Activated T-helper 1 cell treated with anti-CD3 and anti-CD28 coated beads, Interleukin-2, amount 50 U/mL, for 16 hours (primary cell): Measurements from ENCODE around the gene DLGAP1.

Experiments used
- DNase-seq, 2 donors: peaks; one replicate each; pipeline ENCODE4 v3.0.0-alpha.2; 2020; ENCODE audit warnings: low read depth in 1 of 2, low spot score in 1 of 2

Gene DLGAP1

GRCh38 chr18:3649633-3650426 is 805.3 kb downstream of the DLGAP1 start:
- DNase-seq = no peak

- no peak for DNase-seq
These were observed 805.9 kb downstream of the DLGAP1 start for GRCh38 chr18:3649135-3649632.

- DNase-seq = no peak
These were observed 806.5 kb downstream of the DLGAP1 start for GRCh38 chr18:3648641-3649040.

- DNase-seq = no peak
These were observed 806.9 kb downstream of the DLGAP1 start for GRCh38 chr18:3648200-3648599.

- DNase-seq = no peak
These were observed 807.5 kb downstream of the DLGAP1 start for GRCh38 chr18:3647636-3648035.

GRCh38 chr18:3645384-3646156 is 809.5 kb downstream of the DLGAP1 start:
- no peak for DNase-seq

DNA sequence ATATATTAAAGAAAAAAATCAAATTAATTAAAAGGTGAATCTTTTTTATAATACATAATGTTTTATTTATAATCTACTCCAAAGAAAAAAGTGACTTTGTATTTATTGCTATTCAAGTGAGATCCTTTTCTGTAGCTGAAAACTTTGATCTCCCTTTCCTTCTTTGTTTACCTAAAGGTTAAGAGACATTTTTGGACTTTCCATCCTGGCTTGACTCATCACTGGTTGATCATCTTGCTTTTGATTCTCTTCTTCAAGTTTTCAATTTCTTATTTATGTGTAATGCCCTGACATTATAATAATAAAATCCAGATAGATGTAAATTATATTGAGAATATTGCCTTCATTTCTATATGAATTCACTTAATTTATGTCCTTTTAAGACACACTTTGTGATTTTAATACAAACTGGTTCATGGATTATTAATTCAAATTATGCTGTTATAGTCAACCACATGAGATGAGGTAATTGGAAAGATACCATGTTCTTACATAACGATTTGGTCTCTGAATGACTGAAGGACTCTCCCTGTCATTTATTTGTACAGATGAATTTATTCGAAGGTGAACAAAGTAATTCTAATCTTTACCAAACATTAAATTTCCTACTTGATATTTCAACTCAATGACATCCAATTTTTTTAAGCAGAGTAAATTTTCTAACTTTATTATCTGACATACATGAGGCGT is 820.7 kb downstream of the DLGAP1 start:
- no peak for DNase-seq

- DNase-seq = no peak
These were observed 823.2 kb downstream of the DLGAP1 start for GRCh38 chr18:3631887-3632286.

DNA sequence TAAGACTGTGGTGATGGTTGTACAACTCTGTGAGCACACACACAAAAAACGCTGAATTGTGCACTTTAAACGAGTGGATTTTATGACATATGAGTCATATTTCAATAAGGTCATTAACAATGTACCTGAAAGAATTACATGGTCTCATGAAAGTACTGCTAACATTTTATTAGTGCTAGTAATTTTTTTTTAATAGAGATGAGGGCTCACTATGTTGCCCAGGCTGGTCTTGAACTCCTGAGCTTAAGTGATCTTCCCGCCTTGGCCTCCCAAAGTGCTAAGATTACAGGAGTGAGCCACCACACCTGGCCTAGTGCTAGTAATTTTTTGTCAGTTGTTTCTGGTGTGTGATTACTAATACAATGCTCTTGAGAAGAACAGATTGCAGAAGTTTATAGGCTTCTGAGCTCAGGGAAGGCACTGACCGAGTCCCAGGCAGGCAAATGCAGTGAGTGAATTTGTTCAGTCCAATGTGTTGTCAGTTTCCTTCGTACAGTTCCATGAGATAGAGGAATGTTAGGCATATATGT is 828.1 kb downstream of the DLGAP1 start:
- no peak for DNase-seq

DNA sequence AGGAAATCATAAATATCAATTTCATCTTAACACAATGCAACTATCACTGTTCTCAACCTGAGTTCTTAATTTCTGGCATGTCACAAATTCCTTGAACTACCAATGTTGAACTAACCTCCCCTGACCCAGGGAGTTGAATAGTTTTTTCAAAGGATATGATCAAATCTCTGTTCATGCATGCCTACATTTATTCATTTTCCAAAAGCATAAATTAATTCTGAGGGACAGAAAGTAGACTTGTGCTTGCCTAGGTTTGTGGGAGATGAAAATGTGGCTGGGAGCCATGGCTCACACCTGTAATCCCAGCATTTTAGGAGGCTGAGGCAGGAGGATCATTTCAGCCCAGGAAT is 829.4 kb downstream of the DLGAP1 start:
- no peak for DNase-seq

- peak in 1 of 2 donors; percentile 47 for DNase-seq
These were observed 830.0 kb downstream of the DLGAP1 start for GRCh38 chr18:3624935-3625741.

DNA sequence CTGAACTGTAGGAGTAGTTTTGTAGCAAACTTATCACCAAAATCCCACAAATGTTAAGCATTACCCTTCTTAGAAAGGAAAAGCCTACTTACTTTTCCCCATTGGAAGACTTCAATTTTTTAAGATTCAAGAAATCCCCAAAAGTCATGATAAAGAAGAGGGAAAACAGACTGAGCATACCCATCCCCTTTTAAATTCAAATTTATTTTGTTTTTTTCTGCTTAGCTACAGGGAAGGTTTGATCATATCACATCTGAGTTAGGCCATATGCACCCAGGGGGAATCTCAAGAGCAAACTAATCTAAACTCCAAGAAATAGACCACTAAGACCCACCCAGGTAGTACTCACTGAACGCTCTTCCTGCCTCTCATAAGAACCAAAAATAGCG is 830.6 kb downstream of the DLGAP1 start:
- DNase-seq = no peak

DNA sequence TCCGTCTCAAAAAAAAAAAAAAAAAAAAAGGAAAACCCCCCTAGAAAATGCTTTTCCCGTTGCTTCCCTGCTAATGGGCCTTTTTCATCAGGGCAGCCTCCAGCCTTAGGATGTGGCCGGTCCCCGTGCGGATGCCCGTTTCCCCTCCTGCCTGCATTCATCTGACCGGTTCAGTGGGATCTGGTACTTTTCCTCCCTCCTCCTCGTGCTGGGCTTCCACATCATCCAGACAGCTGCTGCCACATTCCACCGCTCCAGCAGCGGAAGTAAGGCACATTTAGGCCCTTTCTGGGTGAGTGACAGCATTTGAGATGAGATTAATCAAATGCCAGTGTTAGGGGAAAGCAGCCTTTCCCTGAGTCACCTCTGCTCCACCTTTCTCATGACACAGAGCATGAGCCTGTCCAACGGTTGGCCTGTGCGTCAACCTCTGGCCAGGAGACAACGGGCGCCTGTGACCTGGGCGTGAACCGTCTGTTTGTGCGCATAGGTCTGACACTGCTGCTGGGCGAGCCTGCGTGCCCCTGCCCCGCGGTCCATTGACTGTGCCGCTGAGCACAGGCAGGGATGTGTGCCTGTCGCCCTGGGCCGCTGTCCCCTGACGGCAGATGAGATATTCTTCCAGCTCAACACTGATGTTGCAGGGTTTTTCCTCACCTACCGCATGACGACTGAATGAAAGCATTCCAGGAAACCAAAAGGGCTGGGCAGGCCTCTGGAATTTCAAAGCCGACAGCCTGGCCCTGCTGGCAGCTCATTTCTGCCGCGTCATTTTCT is 831.1 kb downstream of the DLGAP1 start:
- DNase-seq = no peak

GRCh38 chr18:3620146-3621119 is 834.7 kb downstream of the DLGAP1 start:
- no peak for DNase-seq

DNA sequence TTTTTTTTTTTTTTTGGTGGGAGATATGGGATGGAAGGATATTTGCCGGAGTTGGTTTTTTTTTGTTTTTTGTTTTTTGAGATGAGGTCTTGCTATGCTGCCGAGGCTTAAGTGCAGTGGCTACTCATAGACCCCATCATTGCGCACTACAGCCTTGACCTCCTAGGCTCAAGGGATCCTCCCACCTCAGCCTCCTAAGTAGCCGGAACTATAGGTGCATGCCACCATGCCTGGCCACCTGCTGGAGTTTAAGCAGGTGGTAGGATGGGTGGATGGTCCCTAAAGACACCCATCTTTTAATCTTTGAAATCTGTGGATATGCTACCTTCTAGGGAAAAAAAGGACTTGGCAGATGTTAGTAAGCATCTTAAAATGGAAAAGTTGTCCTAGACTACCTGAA is 835.4 kb downstream of the DLGAP1 start:
- no peak for DNase-seq

DNA sequence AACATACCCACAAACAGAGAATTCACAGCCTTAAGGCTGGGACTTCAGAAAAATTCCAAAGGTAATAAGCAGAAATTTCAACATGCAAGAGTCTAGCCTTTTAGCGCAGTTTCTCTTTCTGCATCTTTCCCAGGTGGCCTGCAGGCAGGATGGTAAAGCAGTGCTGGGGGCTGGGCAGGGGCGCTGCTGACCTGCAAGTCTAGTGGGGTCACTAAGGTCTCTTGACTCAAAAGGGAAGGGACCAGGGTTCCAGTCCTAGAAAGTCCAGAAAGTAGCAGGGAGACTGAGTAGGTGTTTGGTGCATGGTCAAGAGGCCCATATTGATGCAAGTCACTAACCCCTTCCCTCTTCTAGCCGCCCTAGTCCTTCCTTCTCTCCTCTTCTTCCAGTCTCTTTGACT is 835.9 kb downstream of the DLGAP1 start:
- no peak for DNase-seq

DNA sequence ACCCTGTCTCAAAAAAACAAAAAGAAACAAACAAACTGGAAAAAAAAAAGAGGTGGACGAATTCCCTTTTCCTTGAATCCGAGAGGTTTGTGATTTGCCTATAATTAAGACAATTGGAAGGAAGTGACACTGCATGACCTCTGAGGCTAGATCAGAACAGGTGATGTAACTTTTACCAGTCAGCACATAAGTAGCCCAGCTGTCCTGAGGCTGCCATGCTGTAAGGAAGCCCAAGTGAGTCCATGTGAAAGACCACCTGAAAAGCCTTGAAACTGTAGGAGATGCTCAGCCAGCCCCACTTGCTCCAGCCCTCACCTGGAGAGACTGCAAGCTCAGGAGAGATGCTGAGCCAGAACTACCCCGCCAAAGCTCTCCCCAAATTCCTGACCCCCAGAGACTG is 838.4 kb downstream of the DLGAP1 start:
- DNase-seq = no peak

GRCh38 chr18:3616142-3616541 is 839.0 kb downstream of the DLGAP1 start:
- no peak for DNase-seq
